SU-DHL-6 (cell line): ENCODE results near the gene GSC.

Source experiments
- CTCF ChIP-seq: fragments of 200-600 bp; sonication (generic); IDR thresholded peaks from one replicate; pipeline ENCODE4 v1.5.1; 2017; ENCODE audit warnings: antibody characterized with exemption, mild to moderate bottlenecking, low read length, moderate library complexity; ENCODE audit not compliant: insufficient read depth, poor library complexity, severe bottlenecking
- EZH2phosphoT487 ChIP-seq: fragments of 200-600 bp; sonication (generic), shearing (Covaris generic); conservative IDR thresholded peaks from 2 replicates; pipeline ENCODE4 v1.6.1; 2018; ENCODE audit warnings: mild to moderate bottlenecking, antibody characterized with exemption, low read length, moderate library complexity, mixed read lengths

DNA sequence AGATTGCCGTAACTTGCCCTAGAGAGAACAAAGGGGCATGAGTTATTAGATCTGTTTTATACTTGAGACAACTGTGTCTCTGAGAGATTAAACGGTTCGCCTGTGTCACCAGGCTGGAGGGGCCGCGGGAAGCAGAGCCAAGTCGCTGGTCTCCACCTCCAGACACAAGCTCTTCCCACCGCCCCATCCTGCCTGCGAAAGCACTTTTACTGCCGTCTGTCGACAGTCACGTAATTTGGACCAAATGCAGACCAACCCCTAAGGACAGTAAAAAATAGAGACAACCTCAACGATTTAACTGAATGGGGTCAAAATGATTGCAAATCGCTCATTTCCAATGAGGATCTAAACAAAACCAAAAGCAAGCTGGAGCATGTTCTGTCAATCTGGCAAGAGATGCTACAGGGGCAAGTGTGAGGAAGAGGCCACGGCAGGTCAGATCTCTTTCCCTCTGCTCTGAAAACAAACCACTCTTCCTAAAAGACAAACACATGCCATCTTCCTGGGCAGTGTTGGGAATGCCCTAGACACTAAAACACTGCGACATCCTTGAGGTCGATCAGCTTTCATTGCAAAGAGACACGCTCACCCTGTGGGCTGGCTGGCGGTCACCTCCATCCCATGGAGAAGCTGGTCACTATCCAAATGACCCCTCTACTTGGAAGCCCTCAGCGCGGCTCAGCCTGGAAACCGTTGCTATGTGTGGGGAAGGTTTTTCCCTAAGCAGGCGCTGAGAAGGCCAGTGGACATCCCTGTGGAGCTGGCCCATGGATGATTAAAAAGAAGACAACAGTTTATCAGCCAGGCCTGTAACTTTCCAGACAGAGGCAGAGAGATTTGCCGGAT is 17.1 kb downstream of the GSC start:
- TF ChIP-seq CTCF (no peak), EZH2phosphoT487 (no peak)
